Omental fat pad (tissue), 4 donors: ENCODE measurements around the gene BRINP1. TPM values are rescaled to one million over a fixed set of nuclear protein-coding genes. Genes with fewer than 3 reads are reported as not detected.

Source experiments
- ATAC-seq: fragments of 150-250 bp; one replicate; pipeline ENCODE4 v1.9.1; 2016; ENCODE audit warnings: mild to moderate bottlenecking, moderate library complexity; ENCODE audit not compliant: low FRiP score
- DNase-seq: peaks from one replicate; pipeline ENCODE4 v3.0.0-alpha.2; 2019; ENCODE audit warnings: low spot score
- total RNA-seq, 4 donors: library from RNA; depleted of rRNA; stranded (reverse); fragments of >200 nt; gene quantifications; one replicate each; pipeline ENCODE4 v1.1.0, GENCODE V29; 2016
- TF ChIP-seq, protein P1 (sequence below), 3 donors: fragments of 450-650 bp; IDR thresholded peaks; one replicate each; pipeline ENCODE4 v1.5.1; 2016 to 2017; ENCODE audit warnings: antibody characterized with exemption in 3 of 3, mild to moderate bottlenecking in 3 of 3, moderate library complexity in 2 of 3

BRINP1 gene
- total RNA-seq, 4 donors from 2014 or later = 0.24 to 0.37 TPM; not detected in 2

DNA sequence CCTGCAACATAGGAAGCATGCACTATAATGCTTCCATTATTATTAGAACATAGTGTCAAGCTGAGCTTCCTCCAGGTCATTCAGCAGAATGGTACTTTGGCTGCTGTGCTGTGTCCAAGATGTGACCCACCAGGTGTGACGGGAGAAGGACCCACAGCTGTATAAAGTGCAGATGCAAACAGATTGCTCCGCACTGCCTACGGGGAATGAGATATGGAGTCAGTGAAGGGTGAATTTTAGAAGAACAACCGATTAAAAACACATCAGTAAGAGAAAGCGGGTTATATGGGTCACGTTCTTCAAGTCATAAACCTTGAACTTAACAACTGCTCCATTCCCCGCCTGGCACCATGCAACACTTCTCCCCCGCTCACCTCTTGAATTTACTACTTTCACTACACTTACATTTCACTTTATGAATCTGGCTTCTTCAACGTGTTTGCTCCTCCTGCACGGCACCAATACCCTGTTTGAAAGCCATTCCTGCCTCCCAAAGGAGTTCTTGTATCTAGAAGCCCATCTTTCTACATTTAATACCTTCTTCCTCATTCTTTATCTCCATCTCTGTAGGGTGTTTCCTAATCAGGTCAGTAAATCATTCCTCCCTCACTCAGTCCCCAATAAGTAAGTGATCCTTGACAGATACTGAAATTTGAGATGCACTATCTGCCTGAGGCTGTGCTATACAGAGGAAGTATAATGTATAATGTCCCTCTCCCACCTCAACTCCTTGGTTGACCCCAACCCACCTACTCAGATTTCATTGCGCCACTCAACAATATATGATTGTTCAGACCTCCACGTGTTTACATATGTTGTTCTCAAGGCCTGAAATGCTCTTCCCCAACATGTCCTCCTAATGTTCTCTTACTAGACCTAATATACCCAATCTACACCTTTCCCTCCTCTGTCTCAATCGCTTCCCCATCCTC lies 25.9 kb downstream of the BRINP1 start:
- DNase-seq = no peak
- ATAC-seq = no peak
- TF ChIP-seq, protein P1, sequence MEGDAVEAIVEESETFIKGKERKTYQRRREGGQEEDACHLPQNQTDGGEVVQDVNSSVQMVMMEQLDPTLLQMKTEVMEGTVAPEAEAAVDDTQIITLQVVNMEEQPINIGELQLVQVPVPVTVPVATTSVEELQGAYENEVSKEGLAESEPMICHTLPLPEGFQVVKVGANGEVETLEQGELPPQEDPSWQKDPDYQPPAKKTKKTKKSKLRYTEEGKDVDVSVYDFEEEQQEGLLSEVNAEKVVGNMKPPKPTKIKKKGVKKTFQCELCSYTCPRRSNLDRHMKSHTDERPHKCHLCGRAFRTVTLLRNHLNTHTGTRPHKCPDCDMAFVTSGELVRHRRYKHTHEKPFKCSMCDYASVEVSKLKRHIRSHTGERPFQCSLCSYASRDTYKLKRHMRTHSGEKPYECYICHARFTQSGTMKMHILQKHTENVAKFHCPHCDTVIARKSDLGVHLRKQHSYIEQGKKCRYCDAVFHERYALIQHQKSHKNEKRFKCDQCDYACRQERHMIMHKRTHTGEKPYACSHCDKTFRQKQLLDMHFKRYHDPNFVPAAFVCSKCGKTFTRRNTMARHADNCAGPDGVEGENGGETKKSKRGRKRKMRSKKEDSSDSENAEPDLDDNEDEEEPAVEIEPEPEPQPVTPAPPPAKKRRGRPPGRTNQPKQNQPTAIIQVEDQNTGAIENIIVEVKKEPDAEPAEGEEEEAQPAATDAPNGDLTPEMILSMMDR (IDR thresholded peaks at IDR 0.05) = no peak

DNA sequence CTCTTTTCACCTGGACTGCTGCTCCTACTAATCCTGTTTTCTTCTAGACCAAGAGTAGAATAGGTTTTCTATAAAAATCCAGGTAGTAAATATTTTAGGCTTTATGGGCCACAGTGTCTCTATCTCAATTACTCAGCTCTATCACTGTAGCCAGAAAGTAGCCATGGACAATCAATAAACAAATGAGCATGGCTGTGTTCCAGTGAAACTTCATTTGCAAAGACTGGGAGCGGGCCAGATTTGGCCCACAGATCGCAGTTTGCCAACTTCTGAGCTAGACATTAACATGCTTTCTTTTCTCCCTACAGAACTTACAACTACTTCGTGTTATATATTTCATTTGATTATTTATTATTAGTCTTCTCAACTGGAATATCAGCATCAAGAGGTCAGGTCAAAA lies 30.2 kb downstream of the BRINP1 start:
- ATAC-seq (no peak), DNase-seq (no peak)
- TF ChIP-seq, protein P1 (IDR thresholded peaks at IDR 0.05) = no peak

DNA sequence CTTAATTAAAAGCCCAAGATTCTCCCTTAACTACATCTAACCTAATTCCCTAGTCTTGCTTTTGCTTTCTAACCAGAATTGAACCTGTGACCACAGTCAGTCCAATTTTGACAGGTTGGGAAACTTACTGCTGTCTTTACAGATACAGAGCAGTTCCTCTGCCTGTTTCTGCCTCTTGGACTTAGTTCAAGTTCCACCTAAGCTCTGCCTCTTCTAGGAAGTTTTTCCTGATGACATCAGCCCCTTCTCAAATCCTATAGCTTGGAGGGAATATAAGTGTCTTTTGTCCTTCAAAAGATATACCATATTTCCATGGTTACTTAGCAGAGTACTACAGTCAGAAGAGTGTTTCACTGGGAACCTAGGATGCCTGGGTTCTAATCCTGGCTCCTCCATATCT lies 31.7 kb downstream of the BRINP1 start:
- TF ChIP-seq, protein P1 (IDR thresholded peaks at IDR 0.05) = no peak
- no peak for ATAC-seq
- DNase-seq = no peak

DNA sequence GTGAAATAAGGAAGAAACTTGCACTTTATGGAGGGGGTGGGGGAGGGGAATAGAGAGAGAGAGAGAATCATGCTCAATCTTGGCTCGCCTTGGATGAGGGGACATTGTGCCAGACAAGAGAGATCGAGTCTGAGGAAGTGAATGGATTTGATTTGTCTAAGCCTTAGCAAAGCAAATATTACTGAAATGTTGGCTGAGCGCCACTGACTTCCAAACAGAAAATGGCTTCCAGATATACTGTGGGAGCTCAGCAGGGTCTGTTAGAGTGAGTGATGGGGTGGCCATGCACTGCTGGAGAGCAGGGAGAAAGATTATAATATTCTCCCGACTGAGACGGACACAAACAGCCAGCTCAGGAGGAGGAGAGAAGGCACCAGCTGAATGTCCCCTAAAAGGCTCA lies 34.5 kb downstream of the BRINP1 start:
- TF ChIP-seq, protein P1 (IDR thresholded peaks at IDR 0.05) = no peak
- no peak for DNase-seq
- no peak for ATAC-seq

- TF ChIP-seq, protein P1 (IDR thresholded peaks at IDR 0.05) = no peak
- ATAC-seq = no peak
These were observed 35.6 kb downstream of the BRINP1 start for GRCh38 chr9:119333507-119334229.

GRCh38 chr9:119332522-119332921 lies 36.7 kb downstream of the BRINP1 start:
- ATAC-seq (no peak), DNase-seq (no peak)
- TF ChIP-seq, protein P1 (IDR thresholded peaks at IDR 0.05) = no peak

More at GRCh38 chr9:119333507-119334229, 35.6 kb downstream of the BRINP1 start:
- DNase-seq = no peak
